Measurements from ENCODE around the gene ZNF665. TPM values are rescaled to one million over a fixed set of nuclear protein-coding genes. Genes with fewer than 3 reads are reported as not detected.

Gene ZNF665
- total RNA-seq, 4 donors from 2014 or later, result 2.9 to 3.8 (median 3.3) TPM

- no peak for TF ChIP-seq EP300 (IDR thresholded peaks at IDR 0.05)
- TF ChIP-seq POLR2A (IDR thresholded peaks at IDR 0.05; ENCODE audit: low read depth), result no peak
- TF ChIP-seq CTCF (IDR thresholded peaks at IDR 0.05), result no peak
- TF ChIP-seq POLR2AphosphoS5 (IDR thresholded peaks at IDR 0.05), result no peak
- Histone ChIP-seq H3K27ac (replicated peaks in 1 of 4) (no peak overlapping the region), H3K4me3 (no peak overlapping the region), H3K36me3 (peaks cover 0 to 34% (median 15%) of the 10 kb centered on the region in 4 donors), H3K27me3 (no peaks in the 10 kb centered on the region), H3K9me3 (peaks cover 0 to 3% (median 1%) of the 10 kb centered on the region in 4 donors), H3K4me1 (no peaks in the 10 kb centered on the region)
- WGBS, result 87% methylated on average over 7 of the region's 7 CpGs
- intact Hi-C loops (cut with DNase I), result no loop called here
- no peak for DNase-seq (ENCODE audit: extremely low spot score)
Measured at GRCh38 chr19:53123400-53123799, 69.8 kb downstream of the ZNF665 start.

Other genes starting within 250 kb of the ZNF665 start
- 10 to 100 TPM in 1 of 4 donors, 1 to 10 TPM in 3; 4.0 to 12.9 (median 6.0) TPM for gene ZNF816, start 230.5 kb downstream of the ZNF665 start, total RNA-seq
- gene ERVV-1, start 179.4 kb downstream of the ZNF665 start, total RNA-seq, result not detected
- gene ERVV-2, start 148.6 kb downstream of the ZNF665 start, total RNA-seq, result not detected
- 10 to 100 TPM; 25.3 to 40.3 (median 27.1) TPM for gene ZNF160, start 89.9 kb downstream of the ZNF665 start, total RNA-seq
- gene ZNF415, start 60.4 kb downstream of the ZNF665 start, total RNA-seq, result 10 to 100 TPM in 3 of 4 donors, 1 to 10 TPM in 1; 9.1 to 18.1 (median 13.4) TPM
- 10 to 100 TPM in 1 of 4 donors, 1 to 10 TPM in 3; 7.1 to 11.3 (median 8.5) TPM for gene ZNF347, start 34.3 kb downstream of the ZNF665 start, total RNA-seq
- 10 to 100 TPM; 15.6 to 22.0 (median 17.1) TPM for gene ZNF677, start 61.5 kb upstream of the ZNF665 start, total RNA-seq
- not detected for gene VN1R2, start 64.9 kb upstream of the ZNF665 start, total RNA-seq
- gene VN1R4, start 74.4 kb upstream of the ZNF665 start, total RNA-seq, result not detected
- 1 to 10 TPM; 4.4 to 6.2 (median 5.9) TPM for gene ZNF845, start 140.4 kb upstream of the ZNF665 start, total RNA-seq
- gene ZNF525, start 172.3 kb upstream of the ZNF665 start, total RNA-seq, result 10 to 100 TPM in 3 of 4 donors, 1 to 10 TPM in 1; 9.6 to 14.5 (median 12.3) TPM
- gene ZNF765, start 201.8 kb upstream of the ZNF665 start, total RNA-seq, result 10 to 100 TPM in 1 of 4 donors, 1 to 10 TPM in 3; 7.1 to 12.5 (median 8.5) TPM
- 1 to 10 TPM; 6.7 to 8.4 (median 7.4) TPM for gene ZNF761, start 238.6 kb upstream of the ZNF665 start, total RNA-seq